Erythroblast (primary cell): Measurements from ENCODE around the gene MAP2K1.

Experiments
- GATA1 ChIP-seq: IDR thresholded peaks from 2 replicates; pipeline ENCODE4 v1.6.1; 2011; ENCODE audit warnings: low read depth, mild to moderate bottlenecking, control low read depth, low read length, moderate library complexity
- POLR2A ChIP-seq: IDR thresholded peaks from 2 replicates; pipeline ENCODE4 v1.6.1; 2011; ENCODE audit warnings: mild to moderate bottlenecking, low read length

- TF ChIP-seq POLR2A (no peak), GATA1 (no peak)
These were observed 65.7 kb downstream of the MAP2K1 start for GRCh38 chr15:66452420-66452819.
